ENCODE data around the gene LSAMP. TPM values are rescaled to one million over a fixed set of nuclear protein-coding genes. Genes with fewer than 3 reads are reported as not detected.

LSAMP gene
- total and polyA plus RNA-seq, 2 experiments from 2014 or later: 4.6 to 6.0 TPM

DNA sequence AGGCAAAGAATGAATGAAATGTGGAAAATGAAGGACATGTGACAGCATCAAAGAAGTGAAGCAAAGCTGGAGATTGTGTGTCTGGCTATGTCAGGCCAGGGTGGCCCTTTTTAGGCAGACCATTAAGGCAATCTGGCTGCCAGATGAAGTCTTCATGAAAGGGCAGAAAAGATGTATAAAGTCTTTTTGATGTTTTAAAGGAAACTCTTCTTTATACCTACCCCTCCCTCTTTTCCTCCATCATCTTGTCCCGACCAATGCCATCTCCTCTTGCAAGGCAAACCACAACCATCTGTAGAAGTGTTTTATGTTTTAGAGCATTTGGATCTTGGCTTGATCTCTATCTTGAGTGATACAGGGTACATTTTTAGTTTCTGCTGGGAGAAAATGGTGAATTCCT is 259.2 kb downstream of the LSAMP start:
- Histone ChIP-seq H3K27me3 (no peaks in the 10 kb centered on the region), H3K36me3 (no peaks in the 10 kb centered on the region), H3K4me3 (no peak overlapping the region), H3K27ac (no peak overlapping the region), H3K4me1 (ENCODE audit: low read depth) (no peaks in the 10 kb centered on the region), H3K9me3 (ENCODE audit: low read depth) (no peaks in the 10 kb centered on the region)
- TF ChIP-seq, protein P1, sequence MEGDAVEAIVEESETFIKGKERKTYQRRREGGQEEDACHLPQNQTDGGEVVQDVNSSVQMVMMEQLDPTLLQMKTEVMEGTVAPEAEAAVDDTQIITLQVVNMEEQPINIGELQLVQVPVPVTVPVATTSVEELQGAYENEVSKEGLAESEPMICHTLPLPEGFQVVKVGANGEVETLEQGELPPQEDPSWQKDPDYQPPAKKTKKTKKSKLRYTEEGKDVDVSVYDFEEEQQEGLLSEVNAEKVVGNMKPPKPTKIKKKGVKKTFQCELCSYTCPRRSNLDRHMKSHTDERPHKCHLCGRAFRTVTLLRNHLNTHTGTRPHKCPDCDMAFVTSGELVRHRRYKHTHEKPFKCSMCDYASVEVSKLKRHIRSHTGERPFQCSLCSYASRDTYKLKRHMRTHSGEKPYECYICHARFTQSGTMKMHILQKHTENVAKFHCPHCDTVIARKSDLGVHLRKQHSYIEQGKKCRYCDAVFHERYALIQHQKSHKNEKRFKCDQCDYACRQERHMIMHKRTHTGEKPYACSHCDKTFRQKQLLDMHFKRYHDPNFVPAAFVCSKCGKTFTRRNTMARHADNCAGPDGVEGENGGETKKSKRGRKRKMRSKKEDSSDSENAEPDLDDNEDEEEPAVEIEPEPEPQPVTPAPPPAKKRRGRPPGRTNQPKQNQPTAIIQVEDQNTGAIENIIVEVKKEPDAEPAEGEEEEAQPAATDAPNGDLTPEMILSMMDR (IDR thresholded peaks at IDR 0.05; ENCODE audit: low read depth, low read length): no peak
- DNase-seq (ENCODE audit: low read depth in 1 of 2, low spot score in 1 of 2): no peak

DNA sequence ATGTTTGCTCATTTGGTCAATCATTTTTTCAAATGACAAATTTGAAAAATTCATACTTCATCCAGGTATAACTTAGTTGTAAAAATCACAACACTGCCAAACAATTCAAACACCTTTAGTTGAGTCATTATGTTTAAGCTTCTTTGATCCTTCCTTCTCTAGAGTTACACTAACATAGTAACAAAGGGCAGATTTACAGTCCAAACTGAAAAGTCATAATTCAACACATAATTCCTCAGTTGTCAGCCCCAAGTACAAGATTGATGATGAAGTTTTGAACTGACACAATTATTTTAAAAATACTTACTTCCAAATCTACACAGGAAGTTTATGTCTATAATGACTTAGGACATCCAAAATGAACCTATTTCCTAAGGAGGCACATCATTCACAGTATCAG is 264.1 kb downstream of the LSAMP start:
- Histone ChIP-seq H3K36me3 (no peaks in the 10 kb centered on the region), H3K27me3 (no peaks in the 10 kb centered on the region), H3K4me1 (ENCODE audit: low read depth) (no peaks in the 10 kb centered on the region), H3K4me3 (no peak overlapping the region), H3K9me3 (ENCODE audit: low read depth) (no peaks in the 10 kb centered on the region), H3K27ac (no peak overlapping the region)
- no peak for DNase-seq (ENCODE audit: low read depth in 1 of 2, low spot score in 1 of 2)
- TF ChIP-seq, protein P1 (IDR thresholded peaks at IDR 0.05; ENCODE audit: low read depth, low read length): no peak

DNA sequence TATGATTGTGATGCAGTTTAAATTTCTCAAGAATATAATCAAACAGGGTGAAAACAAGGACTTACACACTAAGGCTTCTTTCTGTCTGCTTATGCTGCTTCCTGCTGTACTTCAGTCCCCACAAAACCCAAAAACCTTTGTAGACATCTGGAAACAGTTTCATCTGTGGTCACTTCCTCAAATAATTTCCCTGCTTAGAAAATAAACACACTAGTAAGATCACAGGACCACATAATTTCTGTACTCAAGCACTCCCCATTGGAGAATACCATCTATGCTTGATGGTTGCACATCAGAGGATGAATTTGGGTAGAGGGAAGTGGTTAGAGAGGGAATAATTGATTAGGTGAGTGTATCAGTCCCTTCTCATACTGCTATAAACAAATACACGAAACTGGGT is 266.2 kb downstream of the LSAMP start:
- Histone ChIP-seq H3K27ac (no peak overlapping the region), H3K9me3 (ENCODE audit: low read depth) (no peaks in the 10 kb centered on the region), H3K4me1 (ENCODE audit: low read depth) (no peaks in the 10 kb centered on the region), H3K4me3 (no peak overlapping the region), H3K36me3 (no peaks in the 10 kb centered on the region), H3K27me3 (no peaks in the 10 kb centered on the region)
- TF ChIP-seq, protein P1 (IDR thresholded peaks at IDR 0.05; ENCODE audit: low read depth, low read length): no peak
- no peak for DNase-seq (ENCODE audit: low read depth in 1 of 2, low spot score in 1 of 2)

DNA sequence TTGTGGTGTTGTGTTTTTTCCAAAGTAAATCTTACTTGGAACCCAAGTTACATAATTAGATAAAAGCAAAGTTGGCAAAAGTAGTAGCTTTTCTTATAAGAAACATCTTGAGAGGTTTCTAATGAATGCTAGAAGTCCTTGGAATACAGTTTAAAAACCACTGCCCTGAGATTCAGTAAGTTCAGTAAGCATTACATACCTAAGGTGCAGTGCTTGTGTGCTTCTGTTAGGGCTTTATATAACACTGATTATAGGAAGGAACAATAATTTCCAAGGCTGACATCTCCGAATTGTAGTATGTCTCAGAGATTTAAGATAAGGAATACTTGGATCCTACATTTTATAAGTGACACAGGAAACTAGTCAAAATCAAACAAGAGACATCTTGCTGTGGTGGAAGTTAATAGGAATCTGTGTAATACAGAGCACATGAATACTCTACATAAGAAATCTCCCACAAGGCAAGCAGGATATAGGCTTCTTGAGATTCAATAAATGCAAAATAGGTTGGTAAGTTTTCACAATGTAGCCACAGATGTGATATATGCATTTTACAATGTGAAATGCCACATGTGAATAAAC is 268.2 kb downstream of the LSAMP start:
- no peak overlapping the region for H3K4me3 ChIP-seq
- no peaks in the 10 kb centered on the region for H3K27me3 ChIP-seq
- no peaks in the 10 kb centered on the region for H3K4me1 ChIP-seq (ENCODE audit: low read depth)
- no peaks in the 10 kb centered on the region for H3K9me3 ChIP-seq (ENCODE audit: low read depth)
- no peaks in the 10 kb centered on the region for H3K36me3 ChIP-seq
- no peak for DNase-seq (ENCODE audit: low read depth in 1 of 2, low spot score in 1 of 2)
- no peak overlapping the region for H3K27ac ChIP-seq
- TF ChIP-seq, protein P1 (IDR thresholded peaks at IDR 0.05; ENCODE audit: low read depth, low read length): no peak

DNA sequence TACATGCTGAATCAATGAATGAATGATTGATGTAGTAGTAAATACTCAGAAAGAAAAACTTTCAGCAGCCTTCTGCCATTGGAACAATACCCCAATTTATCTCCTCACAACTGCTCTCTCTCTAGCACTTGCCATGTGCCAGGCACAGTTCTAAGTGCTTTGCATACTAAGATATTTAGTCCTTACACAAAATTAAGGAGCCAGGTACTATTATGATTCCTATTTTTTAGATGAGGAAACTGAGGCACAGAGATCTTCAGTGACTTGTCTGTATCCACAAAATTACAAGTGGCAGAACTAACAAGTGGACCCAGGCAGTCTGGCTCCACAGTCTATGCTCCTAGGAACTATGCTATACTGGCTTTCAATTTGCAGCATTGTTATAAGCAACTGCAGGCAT is 279.2 kb downstream of the LSAMP start:
- H3K9me3 ChIP-seq (ENCODE audit: low read depth): no peaks in the 10 kb centered on the region
- DNase-seq (ENCODE audit: low read depth in 1 of 2, low spot score in 1 of 2): no peak
- H3K4me3 ChIP-seq: no peak overlapping the region
- H3K36me3 ChIP-seq: no peaks in the 10 kb centered on the region
- TF ChIP-seq, protein P1 (IDR thresholded peaks at IDR 0.05; ENCODE audit: low read depth, low read length): no peak
- H3K27ac ChIP-seq: no peak overlapping the region
- H3K4me1 ChIP-seq (ENCODE audit: low read depth): no peaks in the 10 kb centered on the region
- no peaks in the 10 kb centered on the region for H3K27me3 ChIP-seq
